RPMI7951 (cell line): ENCODE measurements around the gene MRPL18. TPM values are rescaled to one million over a fixed set of nuclear protein-coding genes. Genes with fewer than 3 reads are reported as not detected.
A peak's percentile ranks its signal among the peaks of the same experiment; 100 is the strongest.

Source experiments
- DNase-seq: peaks from one replicate; pipeline ENCODE4 v3.0.0-alpha.2; 2012; ENCODE audit warnings: low read depth
- total RNA-seq: library from RNA; depleted of rRNA; stranded (reverse); fragments of >200 nt; shearing (Covaris generic); gene quantifications from 2 replicates; pipeline ENCODE4 v1.2.3, GENCODE V29; 2014; rRNA removed

MRPL18 gene
- total RNA-seq, 1 experiment from 2014 or later = 217 TPM

DNA sequence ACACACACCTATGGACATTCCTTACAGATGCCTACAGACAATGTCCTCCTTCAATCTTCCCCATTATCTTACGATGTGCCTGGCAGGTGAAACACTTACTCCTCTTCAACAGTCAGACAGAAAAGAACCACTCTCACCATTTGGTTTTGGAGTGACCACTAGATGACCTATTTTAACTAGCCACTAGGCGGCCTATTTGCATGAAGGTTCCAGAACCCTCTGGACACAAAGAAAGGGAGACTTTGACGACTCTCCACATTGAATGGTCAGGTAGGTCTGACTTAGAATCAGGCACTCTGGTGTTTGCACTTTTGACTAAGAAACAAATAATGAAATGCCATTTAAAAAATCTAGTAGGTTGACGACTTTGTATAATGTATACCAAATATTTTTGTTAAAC, 51.8 kb downstream of the MRPL18 start:
- DNase-seq = peak; percentile 24

DNA sequence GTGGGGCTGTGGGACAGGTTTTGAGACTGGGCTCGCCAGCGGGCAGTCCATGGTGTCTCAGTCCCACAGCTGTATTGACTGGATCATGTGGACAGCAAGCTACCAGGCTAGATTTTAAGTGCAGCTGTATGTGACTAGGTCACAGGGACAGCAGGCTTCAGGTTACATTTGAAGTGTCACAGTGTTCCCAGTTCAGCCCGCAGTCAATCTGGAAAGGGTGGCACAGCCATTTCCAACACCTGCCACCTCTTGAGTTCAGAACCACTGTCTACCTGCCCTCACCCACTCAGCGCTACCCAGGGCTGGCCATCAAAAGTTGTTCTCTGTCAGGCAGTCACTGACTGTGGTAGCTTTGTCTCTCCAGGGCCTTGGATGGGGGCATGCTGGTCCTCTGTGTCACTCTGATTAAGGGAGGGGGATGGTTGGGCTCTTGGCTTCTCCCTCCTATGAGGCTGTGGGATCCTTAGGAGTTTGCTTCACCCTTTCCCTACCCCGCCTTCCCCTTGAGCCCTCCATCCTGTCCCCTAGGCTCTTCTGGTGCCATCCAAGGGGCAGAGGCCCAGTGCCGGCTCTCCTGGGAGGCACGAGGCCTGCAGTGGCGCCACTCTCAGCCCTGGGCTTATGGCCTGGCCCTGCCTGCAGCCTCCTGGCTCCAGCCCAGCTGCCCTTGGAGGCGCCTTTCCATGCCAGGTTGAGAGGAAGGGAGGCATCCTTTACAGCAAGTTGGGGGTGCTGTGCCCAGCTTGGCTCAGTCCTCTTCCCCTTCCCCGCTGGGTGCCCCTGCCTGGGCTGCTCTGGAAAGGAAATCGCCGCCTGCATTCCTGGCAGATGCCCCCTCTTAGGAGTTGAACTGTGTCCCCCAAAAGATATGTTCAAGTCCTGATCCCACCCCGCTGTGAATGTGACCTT, 54.7 kb downstream of the MRPL18 start:
- no peak for DNase-seq

Other genes with a start within 250 kb of the MRPL18 start
- 59.8 and 79.5 TPM in 2 replicates for gene SOD2, start 97.2 kb upstream of the MRPL18 start, total RNA-seq
- 92.3 and 93.5 TPM in 2 replicates for gene WTAP, start 63.0 kb upstream of the MRPL18 start, total RNA-seq
- 58.4 and 69.2 TPM in 2 replicates for gene ACAT2, start 28.4 kb upstream of the MRPL18 start, total RNA-seq
- gene TCP1, start 865 bp upstream of the MRPL18 start, total RNA-seq = 347 and 421 TPM in 2 replicates
- gene PNLDC1, start 9.8 kb downstream of the MRPL18 start, total RNA-seq = not detected in 2 replicates
- not detected in 2 replicates for gene MAS1, start 100.5 kb downstream of the MRPL18 start, total RNA-seq
- gene IGF2R, start 178.6 kb downstream of the MRPL18 start, total RNA-seq = 32.4 and 36.2 TPM in 2 replicates